IMR-90 (cell line): ENCODE results near the gene PLEK. TPM values are rescaled to one million over a fixed set of nuclear protein-coding genes. Genes with fewer than 3 reads are reported as not detected.

ENCODE experiments used
- ATAC-seq: fragments of 200-7000 bp; cut with Tn5 transposase; 2 replicates; pipeline ENCODE4 v1.9.1; 2020; ENCODE audit warnings: low read depth, mild to moderate bottlenecking, moderate library complexity
- Bru-seq: library from RNA; stranded (reverse); fragments of 400-500 nt; gene quantifications from one replicate; lab custom pipeline; 2021; lab: Mats Ljungman, UMichigan
- BruChase-seq, 2 experiments: library from RNA; stranded (reverse); fragments of 400-500 nt; gene quantifications; one replicate each; lab custom pipeline; 2021; lab: Mats Ljungman, UMichigan
- BruUV-seq: library from RNA; stranded (reverse); fragments of 400-500 nt; replicated peaks from 2 replicates; lab custom pipeline; 2021; lab: Mats Ljungman, UMichigan
- CTCF ChIA-PET: fragments of 300-600 bp; formaldehyde crosslinking; extraction: SDS; loops from one replicate; lab custom pipeline; 2021; ENCODE audit warnings: antibody characterized with exemption; lab: Yijun Ruan, JAX
- POLR2A ChIA-PET: fragments of 300-600 bp; sonication (Branson Sonifier 250); formaldehyde crosslinking; loops from one replicate; lab custom pipeline; 2022; ENCODE audit warnings: antibody characterized with exemption; ENCODE audit not compliant: unreplicated experiment; lab: Charles Lee
- DNase-seq: peaks from one replicate; pipeline ENCODE4 v3.0.0; 2013
- H2AFZ ChIP-seq: replicated peaks from 2 replicates; pipeline ENCODE3; 2013; ENCODE audit warnings: low read length, mild to moderate bottlenecking; ENCODE audit not compliant: poor library complexity
- H2AK5ac ChIP-seq: 2 replicates; pipeline ENCODE4 v1.6.1; 2013; ENCODE audit warnings: low read depth, low read length, inconsistent platforms
- H2AK9ac ChIP-seq: replicated peaks from 2 replicates; pipeline ENCODE3; 2013; ENCODE audit warnings: mild to moderate bottlenecking, low read depth, low read length, moderate library complexity; ENCODE audit not compliant: poor library complexity
- H2BK120ac ChIP-seq: 2 replicates; pipeline ENCODE4 v1.6.1; 2013; ENCODE audit warnings: low read depth, low read length, inconsistent platforms
- H2BK15ac ChIP-seq: 3 replicates; pipeline ENCODE4 v1.6.1; 2013; ENCODE audit warnings: low read depth, low read length, inconsistent platforms
- H2BK20ac ChIP-seq: 2 replicates; pipeline ENCODE4 v1.6.1; 2013; ENCODE audit warnings: low read depth, mild to moderate bottlenecking, inconsistent platforms, low read length, moderate library complexity
- H2BK5ac ChIP-seq: 2 replicates; pipeline ENCODE4 v1.6.1; 2013; ENCODE audit warnings: mild to moderate bottlenecking, low read depth, low read length, inconsistent platforms; ENCODE audit not compliant: poor library complexity, severe bottlenecking
- H3K14ac ChIP-seq: replicated peaks from 2 replicates; pipeline ENCODE4 v1.6.1; 2013; ENCODE audit warnings: low read depth, low read length, inconsistent platforms
- H3K18ac ChIP-seq: 2 replicates; pipeline ENCODE4 v1.6.1; 2013; ENCODE audit warnings: low read depth, low read length, control low read depth
- H3K23ac ChIP-seq: 2 replicates; pipeline ENCODE4 v1.6.1; 2013; ENCODE audit warnings: low read depth, low read length, inconsistent platforms
- H3K27ac ChIP-seq: 2 replicates; pipeline ENCODE4 v1.5.1; 2013; ENCODE audit warnings: mild to moderate bottlenecking, control low read depth, low read length; ENCODE audit not compliant: insufficient read depth
- H3K27me3 ChIP-seq: 2 replicates; pipeline ENCODE4 v1.6.1; 2013; ENCODE audit warnings: low read length; ENCODE audit not compliant: control insufficient read depth, insufficient read depth
- H3K36me3 ChIP-seq: 2 replicates; pipeline ENCODE4 v1.6.1; 2013; ENCODE audit warnings: low read length, mixed read lengths; ENCODE audit not compliant: control insufficient read depth, insufficient read depth
- H3K4ac ChIP-seq: 2 replicates; pipeline ENCODE4 v1.6.1; 2013; ENCODE audit warnings: low read depth, low read length, inconsistent platforms
- H3K4me1 ChIP-seq: 2 replicates; pipeline ENCODE4 v1.6.1; 2013; ENCODE audit warnings: low read length, mixed read lengths; ENCODE audit not compliant: control insufficient read depth, insufficient read depth
- H3K4me2 ChIP-seq: 2 replicates; pipeline ENCODE4 v1.6.1; 2013; ENCODE audit warnings: low read depth, mild to moderate bottlenecking, control low read depth, low read length, moderate library complexity
- H3K4me3 ChIP-seq: 2 replicates; pipeline ENCODE4 v1.5.1; 2013; ENCODE audit warnings: low read depth, mild to moderate bottlenecking, control low read depth, low read length, moderate library complexity; ENCODE audit not compliant: insufficient read depth
- H3K56ac ChIP-seq: 2 replicates; pipeline ENCODE4 v1.6.1; 2013; ENCODE audit warnings: low read length, inconsistent platforms; ENCODE audit not compliant: insufficient read depth; ENCODE audit errors: extremely low read depth
- H3K79me1 ChIP-seq, 2 experiments: 2 replicates each; pipeline ENCODE4 v1.6.1; 2013; ENCODE audit warnings: low read length in 2 of 2, inconsistent platforms in 1 of 2, low read depth in 1 of 2
- H3K9ac ChIP-seq: 2 replicates; pipeline ENCODE4 v1.6.1; 2013; ENCODE audit warnings: low read depth, low read length, control low read depth
- H3K9me1 ChIP-seq: 2 replicates; pipeline ENCODE4 v1.6.1; 2013; ENCODE audit warnings: low read length, inconsistent platforms; ENCODE audit not compliant: insufficient read depth
- H3K9me3 ChIP-seq: 2 replicates; pipeline ENCODE4 v1.6.1; 2013; ENCODE audit warnings: low read length; ENCODE audit not compliant: control insufficient read depth, insufficient read depth
- H4K20me1 ChIP-seq: 2 replicates; pipeline ENCODE4 v1.6.1; 2013; ENCODE audit warnings: low read length, inconsistent platforms; ENCODE audit not compliant: insufficient read depth
- H4K5ac ChIP-seq: 2 replicates; pipeline ENCODE4 v1.6.1; 2013; ENCODE audit warnings: mild to moderate bottlenecking, low read depth, low read length, control low read depth
- H4K8ac ChIP-seq, 2 experiments: 2 replicates each; pipeline ENCODE4 v1.6.1; 2013; ENCODE audit warnings: low read depth in 2 of 2, low read length in 2 of 2, control low read depth in 1 of 2, inconsistent platforms in 1 of 2
- H4K91ac ChIP-seq: 2 replicates; pipeline ENCODE4 v1.6.1; 2013; ENCODE audit warnings: low read depth, low read length, inconsistent platforms; ENCODE audit not compliant: insufficient read depth
- BHLHE40 ChIP-seq: fragments of 150-350 bp; IDR thresholded peaks from 2 replicates; pipeline ENCODE4 v1.6.1; 2016; ENCODE audit warnings: mild to moderate bottlenecking, low read depth, low read length
- CEBPB ChIP-seq: IDR thresholded peaks from 2 replicates; pipeline ENCODE4 v1.6.1; 2012; ENCODE audit warnings: low read depth, low read length, improper control_type of control experiment
- ELK1 ChIP-seq: fragments of 150-350 bp; IDR thresholded peaks from 2 replicates; pipeline ENCODE4 v1.6.1; 2016; ENCODE audit warnings: low read depth, mild to moderate bottlenecking, low read length, moderate library complexity, borderline replicate concordance
- FOS ChIP-seq: fragments of 150-350 bp; IDR thresholded peaks from 2 replicates; pipeline ENCODE4 v1.6.1; 2016; ENCODE audit warnings: low read depth, low read length
- MAFK ChIP-seq: IDR thresholded peaks from 2 replicates; pipeline ENCODE4 v1.6.1; 2012; ENCODE audit warnings: low read depth, low read length, improper control_type of control experiment
- MAZ ChIP-seq: IDR thresholded peaks from 2 replicates; pipeline ENCODE4 v1.6.1; 2012; ENCODE audit warnings: low read depth, mild to moderate bottlenecking, low read length, improper control_type of control experiment, moderate library complexity, borderline replicate concordance
- MXI1 ChIP-seq: IDR thresholded peaks from 2 replicates; pipeline ENCODE4 v1.6.1; 2012; ENCODE audit warnings: low read depth, mild to moderate bottlenecking, low read length, moderate library complexity, borderline replicate concordance
- NFE2L2 ChIP-seq: fragments of 150-350 bp; IDR thresholded peaks from 2 replicates; pipeline ENCODE4 v1.6.1; 2016; ENCODE audit warnings: low read depth, mild to moderate bottlenecking, low read length
- POLR2A ChIP-seq: IDR thresholded peaks from 2 replicates; pipeline ENCODE4 v1.6.1; 2012; ENCODE audit warnings: mild to moderate bottlenecking, low read depth, low read length
- RAD21 ChIP-seq: IDR thresholded peaks from 2 replicates; pipeline ENCODE4 v1.6.1; 2012; ENCODE audit warnings: low read length, improper control_type of control experiment
- RCOR1 ChIP-seq: IDR thresholded peaks from 2 replicates; pipeline ENCODE4 v1.6.1; 2012; ENCODE audit warnings: mild to moderate bottlenecking, low read length, improper control_type of control experiment; ENCODE audit not compliant: insufficient replicate concordance
- RFX5 ChIP-seq: IDR thresholded peaks from 2 replicates; pipeline ENCODE4 v1.8.0; 2012; ENCODE audit warnings: low read depth, mild to moderate bottlenecking, low read length, moderate library complexity
- SMC3 ChIP-seq: fragments of 150-350 bp; IDR thresholded peaks from 2 replicates; pipeline ENCODE4 v1.6.1; 2016; ENCODE audit warnings: low read depth, mild to moderate bottlenecking, antibody characterized with exemption, low read length, moderate library complexity
- USF2 ChIP-seq: fragments of 150-350 bp; IDR thresholded peaks from 2 replicates; pipeline ENCODE4 v1.6.1; 2017; ENCODE audit warnings: mild to moderate bottlenecking, antibody characterized with exemption, low read length, low read depth
- WGBS, 2 experiments: methylation state at CpG; one replicate each; pipeline versions ENCODE4 v1.1.5 to v1.1.7; 2013; ENCODE audit warnings: missing lambda C conversion rate in 2 of 2; ENCODE audit not compliant: insufficient read length in 1 of 2; ENCODE audit errors: extremely low coverage in 2 of 2; 5-methylcytosine and 5-hydroxymethylcytosine counted together
- dilution Hi-C: fragments of 300-500 bp; cut with HindIII; formaldehyde crosslinking; loops from one replicate; pipeline ENCODE4 v1.14.3; 2018; ENCODE audit warnings: low sequenced_read_pairs; ENCODE audit not compliant: unreplicated experiment
- in situ Hi-C: fragments of 300-500 bp; cut with MboI; formaldehyde crosslinking; loops from 3 replicates; pipeline ENCODE4 v1.14.3; 2019; ENCODE audit warnings: low sequenced_read_pairs, inconsistent platforms, mixed read lengths
- intact Hi-C: fragments of 100-400 bp; cut with micrococcal nuclease; formaldehyde crosslinking; loops from 2 replicates; pipeline ENCODE4 v1.10.0; 2022
- long read RNA-seq: library from polyadenylated mRNA; unstranded; transcript quantifications from one replicate; pipeline ENCODE4 v2.0.0, GENCODE V29; 2021; ENCODE audit not compliant: unreplicated experiment
- polyA plus RNA-seq, 3 experiments: library from polyadenylated mRNA; depleted of rRNA; stranded (reverse); fragments of >200 nt; gene quantifications; 2 replicates each; pipeline ENCODE4 v1.2.3, GENCODE V29; 2012; ENCODE audit warnings: low replicate concordance in 1 of 3
- total RNA-seq: library from RNA; depleted of rRNA; stranded (reverse); fragments of >200 nt; gene quantifications from 2 replicates; pipeline ENCODE4 v1.2.3, GENCODE V29; 2012; rRNA removed

The PLEK gene
- total RNA-seq = under 0.01 TPM in 1 of 2 replicates, not detected in the other
- 0.03 TPM in 1 of 2 replicates, not detected in the other for polyA plus RNA-seq (2012; rRNA removed)
- not detected in 2 replicates for polyA plus RNA-seq (2012; cell fraction: cytosol; rRNA removed)
- 0.02 and 0.11 TPM in 2 replicates for polyA plus RNA-seq (2012; cell fraction: nucleus; rRNA removed; ENCODE audit: low replicate concordance)
- Bru-seq, nascent RNA = percentile 8 among the genes with signal in this experiment
- BruChase-seq, experiment 1, labeled RNA remaining after a 6-hour chase = percentile 10 among the genes with signal in this experiment
- percentile 10 among the genes with signal in this experiment for BruChase-seq, experiment 2, labeled RNA remaining after a 2-hour chase
- long read RNA-seq = 0 reads

GRCh38 chr2:68365087-68365486, at the start of gene PLEK:
Gene PLEK, plus strand, starts transcription at chr2:68365282. Its CDS starts 70 bp downstream, at chr2:68365352.
- Histone ChIP-seq H3K4me2 (no peak within 1 kb of the TSS), H3K4ac (no peak within 1 kb of the TSS), H2AK9ac (no peak within 1 kb of the TSS), H4K5ac (no peak within 1 kb of the TSS), H2AK5ac (no peak within 1 kb of the TSS), H3K23ac (no peak within 1 kb of the TSS), H4K20me1 (no peaks in the 10 kb centered on the region), H3K9ac (no peak within 1 kb of the TSS), H2BK120ac (no peak within 1 kb of the TSS), H2BK15ac (no peak within 1 kb of the TSS), H3K27ac (no peak within 1 kb of the TSS), H3K4me1 (no peaks in the 10 kb centered on the region), H3K27me3 (peaks cover 3% of the 10 kb centered on the region), H3K9me3 (no peaks in the 10 kb centered on the region), H3K18ac (no peak within 1 kb of the TSS), H2AFZ (peak within 1 kb of the TSS; percentile 37), H3K36me3 (no peaks in the 10 kb centered on the region), H2BK20ac (no peak within 1 kb of the TSS), H3K9me1 (no peaks in the 10 kb centered on the region), H3K56ac (no peak within 1 kb of the TSS), H2BK5ac (no peak within 1 kb of the TSS), H3K14ac (no peak within 1 kb of the TSS), H3K79me1 (no peaks in the 10 kb centered on the region), H4K8ac (no peak within 1 kb of the TSS), H3K4me3 (no peak within 1 kb of the TSS), H4K91ac (no peak within 1 kb of the TSS)
- intact Hi-C loops = loop anchor here (5.0 kb wide), 1 partner anchor 57 kb away; no protein-coding TSS in a partner anchor
- BruUV-seq = no TSS peak
- DNase-seq (no peak), ATAC-seq (no peak)
- ChIA-PET CTCF (no interaction called here), POLR2A (no interaction called here)
- 40% methylated on average over 1 of the region's 7 CpGs; no CpG with 5 or more reads in 1 of the 2 experiments for WGBS, 2 experiments
- in situ Hi-C loops = no loop called here
- no peak for TF ChIP-seq NFE2L2
- TF ChIP-seq BHLHE40 = no peak
- no peak for TF ChIP-seq FOS
- no peak for TF ChIP-seq RFX5
- no peak for TF ChIP-seq POLR2A
- no peak for TF ChIP-seq MAFK
- TF ChIP-seq RAD21 = no peak
- no peak for TF ChIP-seq RCOR1
- no peak for TF ChIP-seq CEBPB
- no peak for TF ChIP-seq MAZ
- TF ChIP-seq MXI1 = no peak
- no peak for TF ChIP-seq ELK1
- no peak for TF ChIP-seq SMC3
- no peak for TF ChIP-seq USF2
- dilution Hi-C loops = no loop called here
